GM19351 (cell line): ENCODE measurements around the gene QRSL1.
A peak's percentile ranks its signal among the peaks of the same experiment; 100 is the strongest.
"Not testable (repeated sequence)": the region's sequence is repeated elsewhere in the genome, so short reads cannot be mapped to it uniquely, and the experiment has no call there.

Experiments used
- ATAC-seq: cut with Tn5 transposase; IDR thresholded peaks from one replicate; pipeline ENCODE4 v1.9.1; 2021; ENCODE audit warnings: mild to moderate bottlenecking, moderate library complexity; ENCODE audit not compliant: unreplicated experiment

QRSL1 gene

GRCh38 chr6:106629103-106629858 lies at the start of gene QRSL1, which contains the start of gene RTN4IP1:
QRSL1 (plus strand) TSS chr6:106629578; CDS start chr6:106629682, 104 bp downstream.
RTN4IP1 (minus strand) TSS chr6:106629498; CDS start chr6:106629021, 477 bp downstream.
- peak; percentile 82 for ATAC-seq

- ATAC-seq: no peak
These were observed 47.9 kb upstream of the QRSL1 start for GRCh38 chr6:106581468-106581867.

GRCh38 chr6:106586815-106587415 lies 42.5 kb upstream of the QRSL1 start:
- no peak for ATAC-seq

- ATAC-seq: not testable (repeated sequence)
These were observed 40.4 kb upstream of the QRSL1 start for GRCh38 chr6:106588937-106589336.

- ATAC-seq: no peak
These were observed 38.1 kb upstream of the QRSL1 start for GRCh38 chr6:106591111-106591825.

- ATAC-seq: no peak
These were observed 29.9 kb upstream of the QRSL1 start for GRCh38 chr6:106599440-106599839.

GRCh38 chr6:106600329-106600728 lies 29.0 kb upstream of the QRSL1 start:
- ATAC-seq: no peak

GRCh38 chr6:106608080-106608668 lies 21.2 kb upstream of the QRSL1 start:
- peak; percentile 73 for ATAC-seq

- peak; percentile 57 for ATAC-seq
These were observed 19.7 kb upstream of the QRSL1 start for GRCh38 chr6:106609699-106610098.

- ATAC-seq: no peak
These were observed 18.3 kb upstream of the QRSL1 start for GRCh38 chr6:106611030-106611429.

- ATAC-seq: no peak
These were observed 16.5 kb upstream of the QRSL1 start for GRCh38 chr6:106612671-106613416.

- ATAC-seq: no peak
These were observed 15.8 kb upstream of the QRSL1 start for GRCh38 chr6:106613590-106613989.

GRCh38 chr6:106614166-106614565 lies 15.2 kb upstream of the QRSL1 start:
- no peak for ATAC-seq

GRCh38 chr6:106614592-106615257 lies 14.7 kb upstream of the QRSL1 start:
- ATAC-seq: no peak

- ATAC-seq: no peak
These were observed 12.1 kb upstream of the QRSL1 start for GRCh38 chr6:106617302-106617701.

- no peak for ATAC-seq
These were observed 11.5 kb upstream of the QRSL1 start for GRCh38 chr6:106617857-106618256.

GRCh38 chr6:106618324-106618723 lies 11.1 kb upstream of the QRSL1 start:
- ATAC-seq: no peak

GRCh38 chr6:106619223-106619622 lies 10.2 kb upstream of the QRSL1 start:
- ATAC-seq: no peak

- ATAC-seq: no peak
These were observed 8.3 kb upstream of the QRSL1 start for GRCh38 chr6:106620931-106621672.
